A549 (cell line): ENCODE data around the gene ESR1. TPM values are rescaled to one million over a fixed set of nuclear protein-coding genes. Genes with fewer than 3 reads are reported as not detected.

ENCODE experiments used
- ATAC-seq, 2 experiments: fragments of 200-7000 bp in 1 of 2; fragments of >200 bp in 1 of 2; cut with Nextera tagmentation in 1 of 2; cut with Tn5 transposase in 1 of 2; 3 replicates each; pipeline versions ENCODE4 v1.8.0 to v1.9.1; 2018 to 2020; ENCODE audit warnings: mild to moderate bottlenecking in 1 of 2, moderate library complexity in 1 of 2
- CTCF ChIA-PET: fragments of 300-600 bp; sonication (Branson Sonifier 250); formaldehyde crosslinking; extraction: SDS; loops from one replicate; lab custom pipeline; 2021; ENCODE audit warnings: antibody characterized with exemption, inconsistent platforms; lab: Yijun Ruan, JAX
- POLR2A ChIA-PET: fragments of 350-600 bp; formaldehyde crosslinking; extraction: SDS; loops from one replicate; lab custom pipeline; 2021; ENCODE audit warnings: antibody characterized with exemption, inconsistent platforms; lab: Yijun Ruan, JAX
- DNase-seq, 2 experiments: peaks; one replicate each; pipeline versions ENCODE4 v3.0.0 to v3.0.0-alpha.2; 2011 to 2016; ENCODE audit warnings: low read depth in 1 of 2, low spot score in 1 of 2
- FAIRE-seq: peaks from 2 replicates; lab custom pipeline; 2011; peaks lifted over from hg19 to GRCh38; lab: Jason Lieb, UNC
- H3K27ac ChIP-seq, 2 experiments: fragments of >200 bp; sonication (Bioruptor Twin); formaldehyde crosslinking; 3 replicates each; pipeline ENCODE4 v1.5.1; 2016 to 2017
- H3K4me1 ChIP-seq: fragments of >200 bp; sonication (Bioruptor Twin); formaldehyde crosslinking; 3 replicates; pipeline ENCODE4 v1.6.1; 2016
- H3K4me2 ChIP-seq: fragments of >200 bp; sonication (Bioruptor Twin); formaldehyde crosslinking; 3 replicates; pipeline ENCODE4 v1.6.1; 2016
- H3K4me3 ChIP-seq: fragments of >200 bp; sonication (Bioruptor Twin); formaldehyde crosslinking; 3 replicates; pipeline ENCODE4 v1.5.1; 2016
- H3K9me3 ChIP-seq: fragments of >200 bp; sonication (Bioruptor Twin); formaldehyde crosslinking; 3 replicates; pipeline ENCODE4 v1.6.1; 2016
- BHLHE40 ChIP-seq: IDR thresholded peaks from 2 replicates; pipeline ENCODE4 v1.6.1; 2012; ENCODE audit warnings: low read depth, low read length, inconsistent platforms
- CBX8 ChIP-seq: fragments of 200-600 bp; sonication (generic); IDR thresholded peaks from 2 replicates; pipeline ENCODE4 v1.6.1; 2016
- EHF ChIP-seq: fragments of 250-450 bp; sonication (Bioruptor Pico); IDR thresholded peaks from 2 replicates; pipeline ENCODE4 v1.5.0; 2020; ENCODE audit warnings: mild to moderate bottlenecking
- EP300 ChIP-seq, 2 experiments: fragments of >200 bp; sonication (Bioruptor Twin); formaldehyde crosslinking; IDR thresholded peaks; 2 replicates in 1 of 2; 3 replicates in 1 of 2; pipeline ENCODE4 v1.6.1; 2016 to 2017
- ESRRA ChIP-seq: fragments of 150-350 bp; IDR thresholded peaks from 2 replicates; pipeline ENCODE4 v1.6.1; 2014; ENCODE audit warnings: mild to moderate bottlenecking, low read length, borderline replicate concordance
- FOSB ChIP-seq: fragments of 250-450 bp; sonication (Bioruptor Pico); IDR thresholded peaks from 2 replicates; pipeline ENCODE4 v1.5.0; 2020; ENCODE audit warnings: mild to moderate bottlenecking, moderate library complexity
- FOSL2 ChIP-seq, 2 experiments: fragments of 450-650 bp in 1 of 2; fragments of >200 bp in 1 of 2; sonication (Bioruptor Twin) in 1 of 2; formaldehyde crosslinking; IDR thresholded peaks; 2 replicates each; pipeline versions ENCODE4 v1.5.0 to v1.6.1; 2016 to 2020; ENCODE audit warnings: mild to moderate bottlenecking in 1 of 2, moderate library complexity in 1 of 2
- HDAC2 ChIP-seq: fragments of 200-600 bp; sonication (generic); IDR thresholded peaks from 2 replicates; pipeline ENCODE4 v1.6.1; 2016
- HEYL ChIP-seq: fragments of 250-450 bp; sonication (Bioruptor Pico); IDR thresholded peaks from 2 replicates; pipeline ENCODE4 v1.8.0; 2021; ENCODE audit warnings: mild to moderate bottlenecking, moderate library complexity
- HOXA7 ChIP-seq: fragments of 250-450 bp; sonication (Bioruptor Pico); IDR thresholded peaks from 2 replicates; pipeline ENCODE4 v1.5.0; 2020; ENCODE audit warnings: mild to moderate bottlenecking, moderate library complexity
- JUNB ChIP-seq: fragments of >200 bp; sonication (Bioruptor Twin); formaldehyde crosslinking; IDR thresholded peaks from 2 replicates; pipeline ENCODE4 v1.6.1; 2016
- KDM1A ChIP-seq: fragments of 200-600 bp; sonication (generic); IDR thresholded peaks from 2 replicates; pipeline ENCODE4 v1.6.1; 2016; ENCODE audit warnings: low read depth, mild to moderate bottlenecking
- KDM5A ChIP-seq: fragments of 200-600 bp; sonication (generic); IDR thresholded peaks from 2 replicates; pipeline ENCODE4 v1.6.1; 2016; ENCODE audit warnings: antibody characterized with exemption, mild to moderate bottlenecking
- MAZ ChIP-seq: fragments of 150-350 bp; IDR thresholded peaks from 2 replicates; pipeline ENCODE4 v1.6.1; 2014; ENCODE audit warnings: antibody characterized with exemption, low read depth, low read length, borderline replicate concordance
- MYC ChIP-seq: IDR thresholded peaks from 2 replicates; pipeline ENCODE4 v1.6.1; 2012; ENCODE audit warnings: mild to moderate bottlenecking, inconsistent platforms, low read length, improper control_type of control experiment, borderline replicate concordance
- NPAS2 ChIP-seq: fragments of 250-450 bp; sonication (Bioruptor Pico); IDR thresholded peaks from 2 replicates; pipeline ENCODE4 v1.8.0; 2022; ENCODE audit warnings: mild to moderate bottlenecking, moderate library complexity, borderline replicate concordance
- NR3C1 ChIP-seq: fragments of >200 bp; sonication (Bioruptor Twin); formaldehyde crosslinking; IDR thresholded peaks from 3 replicates; pipeline ENCODE4 v1.6.1; 2017
- PHF8 ChIP-seq: fragments of 200-600 bp; sonication (generic); IDR thresholded peaks from 2 replicates; pipeline ENCODE4 v1.6.1; 2016; ENCODE audit warnings: low read depth, mild to moderate bottlenecking, antibody characterized with exemption, moderate library complexity, borderline replicate concordance
- POLR2AphosphoS2 ChIP-seq: conservative IDR thresholded peaks from 2 replicates; pipeline ENCODE4 v1.6.1; 2012; ENCODE audit warnings: low read length, improper control_type of control experiment, inconsistent platforms
- RARB ChIP-seq: fragments of 250-450 bp; sonication (Bioruptor Pico); IDR thresholded peaks from 2 replicates; pipeline ENCODE4 v1.8.0; 2021; ENCODE audit warnings: mild to moderate bottlenecking, moderate library complexity
- SREBF2 ChIP-seq: fragments of 450-650 bp; IDR thresholded peaks from 2 replicates; pipeline ENCODE4 v1.6.1; 2014; ENCODE audit warnings: mild to moderate bottlenecking, moderate library complexity
- TFCP2L1 ChIP-seq: fragments of 250-450 bp; sonication (Bioruptor Pico); IDR thresholded peaks from 2 replicates; pipeline ENCODE4 v1.5.0; 2021; ENCODE audit warnings: mild to moderate bottlenecking
- ZNF302 ChIP-seq: fragments of 250-450 bp; sonication (Bioruptor Pico); IDR thresholded peaks from 2 replicates; pipeline ENCODE4 v1.9.0; 2021; ENCODE audit warnings: inconsistent platforms, mild to moderate bottlenecking, moderate library complexity
- WGBS: methylation state at CpG from one replicate; pipeline ENCODE4 v1.1.6; 2017; ENCODE audit errors: missing lambda C conversion rate; 5-methylcytosine and 5-hydroxymethylcytosine counted together
- polyA plus RNA-seq, 4 experiments: library from polyadenylated mRNA; depleted of rRNA in 3 of 4; stranded (reverse); fragments of >200 nt; fragmentation: RNase III in 1 of 4; extraction: RNeasy Plus Mini Kit Qiagen cat#74134 plus additional on column Dnase treatment in 1 of 4; gene quantifications; 2 replicates in 3 of 4; 3 replicates in 1 of 4; pipeline ENCODE4 v1.2.3, GENCODE V29; 2011 to 2017
- TF ChIP-seq, protein P1 (sequence below): IDR thresholded peaks from 2 replicates; pipeline ENCODE4 v1.6.1; 2012
- TF ChIP-seq, protein P2 (sequence below): fragments of >200 bp; sonication (Bioruptor Twin); formaldehyde crosslinking; IDR thresholded peaks from 2 replicates; pipeline ENCODE4 v1.6.1; 2016

Gene ESR1
- polyA plus RNA-seq, 2 of the 4 experiments (the other 2 are of a cell fraction): not detected

DNA sequence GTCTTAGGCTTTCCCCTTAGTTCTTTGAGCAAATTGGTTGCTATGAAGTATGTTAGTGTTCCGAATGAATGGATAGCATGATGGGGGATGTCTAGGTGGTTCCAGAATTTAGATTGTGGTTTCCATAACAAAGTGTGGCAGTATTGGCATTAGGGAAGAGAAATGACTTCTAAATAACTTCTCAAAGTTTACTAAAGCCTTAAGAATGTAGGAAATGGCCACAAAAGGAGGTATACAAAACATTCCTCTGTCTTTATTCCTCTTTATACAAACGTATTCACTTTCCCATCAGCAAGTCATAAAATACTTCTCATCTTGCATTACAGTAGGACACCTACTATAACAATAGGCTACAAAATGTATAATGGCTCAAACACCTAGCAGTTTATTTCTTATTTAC is 279.6 kb downstream of the ESR1 start:
- Histone ChIP-seq H3K9me3 (no peaks in the 10 kb centered on the region), H3K4me2 (no peak overlapping the region)
- POLR2A ChIA-PET: no interaction called here
- ATAC-seq (no peak), DNase-seq (no peak)
- 23% methylated on average over 2 of the region's 2 CpGs for WGBS
- TF ChIP-seq PHF8 (no peak), TFCP2L1 (CRISPR knock-in tag) (no peak), JUNB (no peak), ESRRA (no peak), MAZ (no peak), KDM1A (no peak), FOSL2 (IDR thresholded peaks at IDR 0.05) (no peak), FOSL2 (CRISPR knock-in tag; IDR thresholded peaks at IDR 0.05) (no peak), EHF (CRISPR knock-in tag) (no peak), BHLHE40 (no peak), CBX8 (no peak), NPAS2 (CRISPR knock-in tag) (no peak), MYC (no peak), SREBF2 (no peak), RARB (no peak), HDAC2 (no peak), HOXA7 (CRISPR knock-in tag) (no peak), ZNF302 (CRISPR knock-in tag) (no peak), NR3C1 (no peak), POLR2AphosphoS2 (no peak)
- TF ChIP-seq, protein P1, sequence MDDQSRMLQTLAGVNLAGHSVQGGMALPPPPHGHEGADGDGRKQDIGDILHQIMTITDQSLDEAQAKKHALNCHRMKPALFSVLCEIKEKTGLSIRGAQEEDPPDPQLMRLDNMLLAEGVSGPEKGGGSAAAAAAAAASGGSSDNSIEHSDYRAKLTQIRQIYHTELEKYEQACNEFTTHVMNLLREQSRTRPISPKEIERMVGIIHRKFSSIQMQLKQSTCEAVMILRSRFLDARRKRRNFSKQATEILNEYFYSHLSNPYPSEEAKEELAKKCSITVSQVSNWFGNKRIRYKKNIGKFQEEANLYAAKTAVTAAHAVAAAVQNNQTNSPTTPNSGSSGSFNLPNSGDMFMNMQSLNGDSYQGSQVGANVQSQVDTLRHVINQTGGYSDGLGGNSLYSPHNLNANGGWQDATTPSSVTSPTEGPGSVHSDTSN: no peak
- TF ChIP-seq, all 56 proteins: peak for 0
- H3K4me3 ChIP-seq: no peak overlapping the region
- H3K4me1 ChIP-seq: peaks cover 7% of the 10 kb centered on the region; the same call in 2 of the 3 replicates
- no peak for FAIRE-seq
- CTCF ChIA-PET: no interaction called here
- no peak overlapping the region for H3K27ac ChIP-seq

DNA sequence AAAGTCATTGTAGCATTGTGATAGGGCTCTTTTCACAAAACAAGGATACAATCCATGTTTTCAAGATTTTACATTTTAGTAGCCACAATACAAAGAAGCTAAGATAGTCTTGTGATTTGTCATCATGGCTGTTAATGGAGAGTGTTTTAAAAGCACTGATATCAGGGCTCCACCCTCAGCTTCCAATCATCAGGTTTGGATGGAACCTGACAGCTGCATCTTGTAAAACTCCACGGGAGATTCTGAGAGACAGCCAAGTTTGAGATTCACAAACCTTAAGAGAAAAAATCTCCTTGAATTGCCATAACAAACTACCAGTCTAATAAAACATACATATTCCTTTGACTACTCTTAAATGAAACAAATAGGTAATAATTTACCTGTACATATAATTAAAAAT is 280.2 kb downstream of the ESR1 start:
- no peak overlapping the region for H3K4me2 ChIP-seq
- CTCF ChIA-PET: no interaction called here

DNA sequence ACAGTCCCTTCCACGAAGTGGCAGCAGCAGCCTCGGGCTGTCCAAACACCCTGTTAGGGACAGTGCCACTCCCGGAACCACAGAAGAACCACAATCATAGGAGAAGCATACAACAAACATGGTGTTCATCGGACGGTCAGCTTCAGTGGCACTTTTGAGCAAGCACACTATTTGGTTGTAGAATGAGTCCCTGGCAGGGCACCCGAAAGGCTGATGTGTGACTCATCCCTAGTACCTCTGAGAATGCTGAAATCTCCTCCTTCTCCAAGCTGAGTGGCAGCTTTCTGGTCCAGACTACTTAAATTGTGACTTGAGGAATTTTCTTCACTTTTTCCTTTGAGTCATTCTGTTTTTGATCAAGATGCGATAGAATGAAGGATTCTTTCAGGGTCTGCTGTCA is 282.5 kb downstream of the ESR1 start:
- peak in 1 of 2 experiments; percentile 2 for DNase-seq
- Histone ChIP-seq H3K4me2 (0 out of 3 replicates have a peak overlapping the region, but pooled peaks have one; percentile 23), H3K27ac (no peak overlapping the region), H3K4me1 (peaks cover 20% of the 10 kb centered on the region; the same call in 2 of the 3 replicates), H3K9me3 (no peaks in the 10 kb centered on the region), H3K4me3 (no peak overlapping the region)
- POLR2A ChIA-PET: no interaction called here
- CTCF ChIA-PET: no interaction called here
- TF ChIP-seq PHF8 (no peak), EHF (CRISPR knock-in tag) (no peak), FOSB (CRISPR knock-in tag) (no peak), NR3C1 (no peak), HEYL (no peak)
- TF ChIP-seq, protein P2, sequence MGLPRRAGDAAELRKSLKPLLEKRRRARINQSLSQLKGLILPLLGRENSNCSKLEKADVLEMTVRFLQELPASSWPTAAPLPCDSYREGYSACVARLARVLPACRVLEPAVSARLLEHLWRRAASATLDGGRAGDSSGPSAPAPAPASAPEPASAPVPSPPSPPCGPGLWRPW: no peak
- 64% methylated on average over 2 of the region's 7 CpGs for WGBS
- ATAC-seq: peak in 1 of 2 experiments; percentile 39; a peak in 1 of 6 replicates
- no peak for FAIRE-seq

More for the DNA sequence above, 280.2 kb downstream of the ESR1 start:
- ATAC-seq (no peak), DNase-seq (no peak), FAIRE-seq (no peak)
- Histone ChIP-seq H3K9me3 (no peaks in the 10 kb centered on the region), H3K4me3 (no peak overlapping the region), H3K27ac (no peak overlapping the region), H3K4me1 (peaks cover 13% of the 10 kb centered on the region; the same call in 2 of the 3 replicates)
- 0% methylated on average over 1 of the region's 1 CpG for WGBS
- no peak for TF ChIP-seq NR3C1
- TF ChIP-seq MAZ: no peak
- no peak for TF ChIP-seq KDM5A
- no peak for TF ChIP-seq EP300 (IDR thresholded peaks at IDR 0.05)
- POLR2A ChIA-PET: no interaction called here
